Muscle of back (tissue), 11 donors: ENCODE results near the gene EMCN. TPM values are rescaled to one million over a fixed set of nuclear protein-coding genes. Genes with fewer than 3 reads are reported as not detected.
"Not testable (repeated sequence)": the region's sequence is repeated elsewhere in the genome, so short reads cannot be mapped to it uniquely, and the experiment has no call there.

Experiments used
- DNase-seq, 3 donors: peaks; one replicate each; pipeline versions ENCODE4 v3.0.0 to v3.0.0-alpha.2; 2013
- polyA plus RNA-seq, 10 donors: library from polyadenylated mRNA; unstranded; fragments of 120-200 nt; gene quantifications; one replicate each; pipeline ENCODE4 v1.2.1, GENCODE V29; 2013; ENCODE audit not compliant: insufficient read length in 10 of 10

Gene EMCN
- polyA plus RNA-seq, 10 donors, result 30.6 to 57.5 (median 35.9) TPM

- DNase-seq, result no peak
These were observed 126.7 kb downstream of the EMCN start for GRCh38 chr4:100391086-100391485.

- peak in 2 of 3 donors; percentile 3 to 10 for DNase-seq
These were observed 131.6 kb downstream of the EMCN start for GRCh38 chr4:100386270-100386669.

GRCh38 chr4:100380401-100380800 is 137.4 kb downstream of the EMCN start:
- not testable (repeated sequence) for DNase-seq

GRCh38 chr4:100379583-100380105 is 138.2 kb downstream of the EMCN start:
- DNase-seq, result no peak

DNA sequence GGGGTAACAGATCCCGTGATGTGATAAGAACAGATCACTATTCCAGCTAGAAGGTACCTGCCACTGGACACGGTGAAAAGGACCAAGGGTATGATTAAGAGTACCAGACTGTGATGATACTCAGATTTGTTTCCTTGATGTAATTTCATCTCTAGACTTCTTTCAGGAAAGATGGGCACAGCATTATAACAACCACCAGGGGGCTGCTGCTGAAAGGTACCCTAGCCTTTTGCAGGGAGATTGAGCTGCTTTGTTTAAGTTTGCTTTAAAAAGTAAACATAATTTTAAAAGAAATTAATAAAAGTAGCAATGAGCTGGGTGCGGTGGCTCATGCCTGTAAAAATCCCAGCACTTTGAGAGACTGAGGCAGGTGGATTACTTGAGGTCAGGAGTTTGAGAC is 145.4 kb downstream of the EMCN start:
- DNase-seq, result no peak

- DNase-seq, result no peak
These were observed 148.0 kb downstream of the EMCN start for GRCh38 chr4:100369871-100370270.

- DNase-seq, result no peak
These were observed 150.4 kb downstream of the EMCN start for GRCh38 chr4:100367451-100367850.

GRCh38 chr4:100366213-100366612 is 151.6 kb downstream of the EMCN start:
- DNase-seq, result no peak

- DNase-seq, result no peak
These were observed 155.5 kb downstream of the EMCN start for GRCh38 chr4:100362366-100362765.

- DNase-seq, result no peak
These were observed 156.5 kb downstream of the EMCN start for GRCh38 chr4:100361336-100361735.

- DNase-seq, result no peak
These were observed 157.6 kb downstream of the EMCN start for GRCh38 chr4:100360211-100360610.

- peak; percentile 30 to 80 (median 68) for DNase-seq
These were observed 158.4 kb downstream of the EMCN start for GRCh38 chr4:100359441-100359840.

DNA sequence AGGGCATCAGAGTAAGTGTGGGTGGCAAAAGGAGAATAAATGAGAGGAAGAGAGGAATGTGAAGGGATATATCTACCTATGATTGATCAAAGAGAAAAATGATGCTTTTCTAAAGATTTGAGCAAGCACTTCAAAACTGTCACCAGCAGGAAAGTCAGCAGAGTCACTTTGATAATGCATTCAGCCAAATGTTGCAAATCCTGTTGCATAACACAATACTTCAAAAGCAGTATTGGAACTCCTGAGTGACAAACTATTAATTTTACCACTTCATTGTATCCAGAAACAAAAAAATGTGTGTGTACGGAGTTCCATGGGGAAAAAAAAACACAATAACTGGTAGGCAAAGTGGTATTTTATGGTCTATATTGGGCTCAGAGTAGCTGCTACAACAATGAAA is 160.3 kb downstream of the EMCN start:
- DNase-seq, result no peak

- DNase-seq, result no peak
These were observed 161.7 kb downstream of the EMCN start for GRCh38 chr4:100356172-100356571.

DNA sequence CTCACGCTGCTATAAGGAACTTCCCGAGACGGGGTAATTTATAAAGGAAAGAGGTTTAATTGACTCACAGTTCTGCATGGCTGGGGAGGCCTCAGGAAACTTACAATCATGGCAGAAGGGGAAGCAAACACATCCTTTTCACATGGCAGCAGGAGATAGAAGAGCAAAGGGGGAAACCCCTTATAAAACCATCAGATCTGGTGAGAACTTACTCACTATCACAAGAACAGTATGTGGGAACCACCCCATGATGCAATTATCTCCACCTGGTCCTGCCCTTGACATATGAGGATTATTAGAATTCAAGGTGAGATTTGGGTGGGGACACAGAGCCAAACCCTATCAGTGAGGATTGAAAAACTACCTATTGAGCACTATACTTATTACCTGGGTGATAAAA is 165.5 kb downstream of the EMCN start:
- not testable (repeated sequence) for DNase-seq

GRCh38 chr4:100348473-100348872 is 169.3 kb downstream of the EMCN start:
- DNase-seq, result no peak

GRCh38 chr4:100347241-100347640 is 170.6 kb downstream of the EMCN start:
- DNase-seq, result no peak

DNA sequence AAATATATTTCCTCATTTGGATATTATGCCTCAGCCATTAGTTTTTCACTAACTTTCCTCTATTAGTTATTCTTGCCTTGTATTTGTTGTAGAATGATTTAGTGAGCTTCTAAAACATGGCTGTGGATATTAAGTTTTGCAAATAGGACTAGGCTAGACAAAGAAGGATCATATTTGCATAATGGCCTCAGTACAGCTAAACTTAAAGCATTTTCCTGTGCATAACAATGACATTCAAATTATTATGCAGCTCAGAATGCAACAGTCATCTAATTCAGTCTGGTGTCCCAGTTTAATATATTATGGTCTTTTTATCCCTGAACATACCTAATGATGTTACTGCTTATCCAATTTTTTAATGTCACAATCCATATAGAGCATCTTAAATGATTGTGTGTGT is 172.2 kb downstream of the EMCN start:
- DNase-seq, result no peak
